GM06990 (cell line): ENCODE data around the gene CASQ2.

Experiments
- DNase-seq: peaks from one replicate; pipeline ENCODE4 v3.0.0-alpha.2; 2011; ENCODE audit not compliant: insufficient read length; ENCODE audit errors: extremely low read depth
- H3K27me3 ChIP-seq: replicated peaks from 2 replicates; pipeline ENCODE4 v1.6.0; 2011; ENCODE audit warnings: low read length; ENCODE audit not compliant: control insufficient read depth, insufficient read depth
- H3K36me3 ChIP-seq: 2 replicates; pipeline ENCODE4 v1.5.1; 2011; ENCODE audit warnings: low read length; ENCODE audit not compliant: control insufficient read depth, insufficient read depth
- H3K4me3 ChIP-seq: replicated peaks from 2 replicates; pipeline ENCODE4 v1.5.1; 2011; ENCODE audit warnings: low read depth, mild to moderate bottlenecking, control low read depth, low read length
- TF ChIP-seq, protein P1 (sequence below): IDR thresholded peaks from 2 replicates; pipeline ENCODE4 v1.5.1; 2011; ENCODE audit warnings: low read length, control low read depth, mild to moderate bottlenecking, inconsistent platforms; ENCODE audit not compliant: insufficient read depth, poor library complexity, severe bottlenecking

Gene CASQ2

DNA sequence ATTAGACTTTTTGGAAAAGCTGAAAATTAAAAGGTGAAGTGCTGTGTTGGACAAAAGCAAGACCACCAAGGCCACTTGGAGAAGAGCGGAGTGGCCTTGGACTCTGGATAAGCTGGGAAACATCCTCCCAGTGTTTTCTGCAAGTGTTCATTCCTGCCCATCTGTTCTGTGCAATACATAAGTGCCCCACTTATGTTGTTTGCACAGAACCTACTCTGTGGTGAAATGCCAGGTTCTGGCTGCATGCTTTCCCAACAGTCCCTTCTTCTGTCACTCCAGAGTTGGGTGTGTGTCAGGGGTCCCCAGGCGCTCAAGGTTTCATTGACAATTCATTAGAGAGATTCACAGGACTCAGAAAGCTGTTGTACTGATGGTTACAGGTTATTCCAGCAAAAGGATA lies 42.1 kb upstream of the CASQ2 start:
- Histone ChIP-seq H3K36me3 (no peaks in the 10 kb centered on the region), H3K4me3 (no peak overlapping the region), H3K27me3 (no peaks in the 10 kb centered on the region; the same call in 1 of the 2 replicates)
- TF ChIP-seq, protein P1, sequence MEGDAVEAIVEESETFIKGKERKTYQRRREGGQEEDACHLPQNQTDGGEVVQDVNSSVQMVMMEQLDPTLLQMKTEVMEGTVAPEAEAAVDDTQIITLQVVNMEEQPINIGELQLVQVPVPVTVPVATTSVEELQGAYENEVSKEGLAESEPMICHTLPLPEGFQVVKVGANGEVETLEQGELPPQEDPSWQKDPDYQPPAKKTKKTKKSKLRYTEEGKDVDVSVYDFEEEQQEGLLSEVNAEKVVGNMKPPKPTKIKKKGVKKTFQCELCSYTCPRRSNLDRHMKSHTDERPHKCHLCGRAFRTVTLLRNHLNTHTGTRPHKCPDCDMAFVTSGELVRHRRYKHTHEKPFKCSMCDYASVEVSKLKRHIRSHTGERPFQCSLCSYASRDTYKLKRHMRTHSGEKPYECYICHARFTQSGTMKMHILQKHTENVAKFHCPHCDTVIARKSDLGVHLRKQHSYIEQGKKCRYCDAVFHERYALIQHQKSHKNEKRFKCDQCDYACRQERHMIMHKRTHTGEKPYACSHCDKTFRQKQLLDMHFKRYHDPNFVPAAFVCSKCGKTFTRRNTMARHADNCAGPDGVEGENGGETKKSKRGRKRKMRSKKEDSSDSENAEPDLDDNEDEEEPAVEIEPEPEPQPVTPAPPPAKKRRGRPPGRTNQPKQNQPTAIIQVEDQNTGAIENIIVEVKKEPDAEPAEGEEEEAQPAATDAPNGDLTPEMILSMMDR, result no peak
- DNase-seq, result no peak

DNA sequence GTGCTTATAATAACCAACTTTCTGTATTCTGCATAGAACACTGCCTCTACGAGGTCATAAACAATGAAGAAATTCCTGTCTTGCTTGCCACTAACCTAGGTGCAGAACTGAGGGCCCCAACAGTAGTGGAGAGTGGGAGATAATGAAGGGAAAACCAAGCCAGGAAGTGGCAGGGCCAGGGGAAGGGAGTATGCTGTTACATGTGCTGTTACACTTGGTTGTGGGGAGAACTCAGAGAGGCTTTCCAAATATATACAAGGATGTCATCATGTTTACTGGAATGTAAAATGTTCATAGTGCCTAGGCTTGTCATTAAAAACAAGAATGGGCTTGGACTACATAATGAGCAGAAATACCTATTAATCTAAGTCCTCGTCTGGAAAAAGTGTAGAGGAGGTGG lies 41.3 kb upstream of the CASQ2 start:
- Histone ChIP-seq H3K36me3 (no peaks in the 10 kb centered on the region), H3K4me3 (no peak overlapping the region), H3K27me3 (no peaks in the 10 kb centered on the region; the same call in 1 of the 2 replicates)
- TF ChIP-seq, protein P1, result no peak
- DNase-seq, result no peak

DNA sequence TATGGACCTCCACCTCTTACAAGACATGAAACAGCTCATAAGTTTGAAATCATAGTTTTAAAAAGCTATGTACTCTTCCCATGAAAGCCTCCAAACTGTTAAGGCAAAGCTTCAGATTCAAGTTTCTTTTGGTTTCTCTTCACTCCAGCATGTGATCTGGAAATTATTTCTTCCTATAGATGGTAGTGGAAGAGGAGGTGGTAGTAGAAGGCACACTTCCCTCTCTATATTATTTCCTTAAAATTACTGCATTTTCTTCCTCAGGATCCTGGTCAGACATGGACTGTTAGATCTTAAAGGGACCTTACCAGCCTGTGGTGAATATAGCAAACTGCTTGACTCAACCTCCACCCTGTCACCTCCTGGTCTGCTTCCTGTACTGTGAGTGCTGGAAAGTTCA lies 40.6 kb upstream of the CASQ2 start:
- no peaks in the 10 kb centered on the region; the same call in 1 of the 2 replicates for H3K27me3 ChIP-seq
- TF ChIP-seq, protein P1, result no peak
- no peak overlapping the region for H3K4me3 ChIP-seq
- no peak for DNase-seq
- H3K36me3 ChIP-seq, result no peaks in the 10 kb centered on the region

DNA sequence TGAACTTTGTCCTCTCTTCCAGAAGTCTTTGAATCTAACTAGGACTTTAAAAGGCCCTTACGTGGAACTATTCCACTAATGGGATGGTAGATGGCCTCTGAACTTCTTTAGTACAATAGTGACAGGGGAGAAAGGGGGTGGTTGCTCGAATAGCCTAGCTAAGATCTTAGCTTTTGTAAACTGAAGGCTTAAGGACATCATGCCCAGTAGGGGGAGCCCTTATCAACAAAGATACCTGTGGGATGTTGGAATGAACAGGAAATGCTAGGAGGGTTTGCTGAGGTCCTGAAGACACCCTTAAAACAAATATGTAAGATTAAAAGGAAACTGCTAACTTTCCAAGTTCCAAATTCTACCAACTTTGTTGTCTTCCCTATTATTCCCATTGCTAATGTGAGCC lies 39.2 kb upstream of the CASQ2 start:
- H3K4me3 ChIP-seq, result no peak overlapping the region
- H3K27me3 ChIP-seq, result no peaks in the 10 kb centered on the region
- H3K36me3 ChIP-seq, result no peaks in the 10 kb centered on the region
- TF ChIP-seq, protein P1, result peak; percentile 73
- no peak for DNase-seq

DNA sequence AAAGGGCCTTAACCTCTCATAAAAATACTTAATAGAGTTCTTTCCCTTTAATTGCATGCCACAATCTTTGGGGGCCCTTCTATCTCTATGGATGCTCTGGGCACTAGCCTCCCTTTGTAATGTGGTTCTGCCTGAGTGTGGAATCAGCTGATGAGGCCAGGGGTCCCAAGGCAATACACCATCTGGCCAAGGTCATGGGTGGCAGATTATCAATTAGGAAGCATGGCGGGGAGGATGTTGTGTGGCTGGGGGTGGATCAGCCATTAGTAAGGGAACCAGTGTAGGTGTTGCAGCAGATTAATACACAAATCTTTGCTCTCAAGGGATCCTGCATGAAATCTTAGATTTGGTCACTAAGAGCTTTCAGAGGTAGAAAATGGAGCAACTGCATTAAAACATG lies 37.1 kb upstream of the CASQ2 start:
- Histone ChIP-seq H3K27me3 (no peaks in the 10 kb centered on the region), H3K4me3 (no peak overlapping the region), H3K36me3 (no peaks in the 10 kb centered on the region)
- no peak for DNase-seq
- TF ChIP-seq, protein P1, result no peak

DNA sequence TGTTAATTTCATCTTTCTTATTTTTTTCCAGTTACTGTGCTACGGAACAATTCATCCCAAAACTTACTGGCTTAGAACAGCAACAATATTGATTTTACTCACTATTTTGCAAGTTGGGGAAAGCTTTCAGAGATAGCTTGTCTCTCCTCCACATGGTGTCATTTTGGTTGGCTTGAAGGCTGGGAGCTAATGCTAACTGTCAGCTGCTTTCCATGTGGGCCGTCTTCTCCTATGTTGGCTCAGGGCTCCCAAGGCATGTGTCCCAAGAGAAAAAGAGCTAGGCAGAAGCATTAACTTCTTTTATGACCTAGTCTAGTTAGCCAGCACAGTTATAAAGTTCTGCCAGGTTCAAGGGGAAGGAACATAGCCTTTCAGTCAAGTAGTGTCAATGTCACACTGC lies 33.9 kb upstream of the CASQ2 start:
- H3K36me3 ChIP-seq, result no peaks in the 10 kb centered on the region
- H3K4me3 ChIP-seq, result no peak overlapping the region
- TF ChIP-seq, protein P1, result no peak
- DNase-seq, result no peak
- no peaks in the 10 kb centered on the region; the same call in 1 of the 2 replicates for H3K27me3 ChIP-seq
